ENCODE measurements around the gene VWA8.

VWA8 gene

DNA sequence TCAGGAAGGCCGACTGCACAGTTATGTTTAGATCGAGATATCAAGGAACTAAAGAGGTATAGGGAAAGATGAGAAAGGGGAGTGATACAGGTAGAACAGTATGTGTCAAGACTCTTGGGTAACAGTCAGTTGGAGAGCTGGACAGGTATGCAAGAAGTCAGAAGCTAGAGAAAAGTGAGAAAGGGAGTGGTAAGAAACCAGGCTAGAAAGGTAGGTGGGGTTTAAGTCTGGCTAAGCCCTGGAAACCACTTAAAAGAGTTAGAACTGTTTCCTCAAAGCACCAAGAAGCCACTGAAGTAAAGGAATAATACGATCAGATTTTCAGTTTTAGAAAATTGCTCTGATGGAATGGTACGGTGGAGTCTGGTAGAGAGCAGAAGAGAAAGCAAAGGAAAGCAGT lies 196.4 kb downstream of the VWA8 start:
- Histone ChIP-seq H3K4me1 (ENCODE audit: control insufficient read depth, low read length) (no peaks in the 10 kb centered on the region), H3K27ac (ENCODE audit: low read depth, low read length) (no peak overlapping the region), H3K27me3 (ENCODE audit: control insufficient read depth, low read length) (no peaks in the 10 kb centered on the region), H3K79me2 (ENCODE audit: control insufficient read depth, low read length) (no peaks in the 10 kb centered on the region), H3K4me2 (ENCODE audit: low read length) (no peak overlapping the region), H3K36me3 (ENCODE audit: control insufficient read depth, low read length) (no peaks in the 10 kb centered on the region), H3F3A (ENCODE audit: control insufficient read depth, insufficient read depth) (no peaks in the 10 kb centered on the region), H3K9me2 (replicated peaks; ENCODE audit: control insufficient read depth, low read length) (no peaks in the 10 kb centered on the region), H3K4me3 (ENCODE audit: low read length) (no peak overlapping the region), H4K20me1 (ENCODE audit: control insufficient read depth, insufficient read depth, low read depth, low read length) (no peaks in the 10 kb centered on the region), H3K9me3 (ENCODE audit: control insufficient read depth, insufficient read depth, low read length) (no peaks in the 10 kb centered on the region)
- TF ChIP-seq, protein P1, sequence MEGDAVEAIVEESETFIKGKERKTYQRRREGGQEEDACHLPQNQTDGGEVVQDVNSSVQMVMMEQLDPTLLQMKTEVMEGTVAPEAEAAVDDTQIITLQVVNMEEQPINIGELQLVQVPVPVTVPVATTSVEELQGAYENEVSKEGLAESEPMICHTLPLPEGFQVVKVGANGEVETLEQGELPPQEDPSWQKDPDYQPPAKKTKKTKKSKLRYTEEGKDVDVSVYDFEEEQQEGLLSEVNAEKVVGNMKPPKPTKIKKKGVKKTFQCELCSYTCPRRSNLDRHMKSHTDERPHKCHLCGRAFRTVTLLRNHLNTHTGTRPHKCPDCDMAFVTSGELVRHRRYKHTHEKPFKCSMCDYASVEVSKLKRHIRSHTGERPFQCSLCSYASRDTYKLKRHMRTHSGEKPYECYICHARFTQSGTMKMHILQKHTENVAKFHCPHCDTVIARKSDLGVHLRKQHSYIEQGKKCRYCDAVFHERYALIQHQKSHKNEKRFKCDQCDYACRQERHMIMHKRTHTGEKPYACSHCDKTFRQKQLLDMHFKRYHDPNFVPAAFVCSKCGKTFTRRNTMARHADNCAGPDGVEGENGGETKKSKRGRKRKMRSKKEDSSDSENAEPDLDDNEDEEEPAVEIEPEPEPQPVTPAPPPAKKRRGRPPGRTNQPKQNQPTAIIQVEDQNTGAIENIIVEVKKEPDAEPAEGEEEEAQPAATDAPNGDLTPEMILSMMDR (IDR thresholded peaks at IDR 0.05; ENCODE audit: low read depth, low read length, poor library complexity, severe bottlenecking), result no peak

DNA sequence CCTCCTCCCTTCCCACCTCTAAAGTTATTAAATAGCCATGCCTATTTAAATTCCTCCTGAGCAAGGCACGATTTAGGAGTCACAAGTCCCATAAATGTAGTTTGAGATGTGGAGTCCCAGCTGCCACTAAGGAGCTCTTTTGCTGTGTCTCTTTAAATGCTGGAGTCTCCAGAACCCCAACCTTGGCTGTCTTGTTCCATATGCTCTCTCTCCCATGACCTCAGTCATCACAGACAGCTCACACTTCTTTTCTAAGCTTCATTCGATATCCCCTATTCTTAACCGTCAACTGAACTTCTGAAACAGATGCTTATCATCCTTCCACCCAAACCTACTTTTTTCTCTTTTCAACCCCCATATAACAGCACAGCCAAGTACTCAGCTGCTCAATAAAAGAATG lies 197.1 kb downstream of the VWA8 start:
- H3K9me2 ChIP-seq (replicated peaks; ENCODE audit: control insufficient read depth, low read length), result no peaks in the 10 kb centered on the region
- H3K36me3 ChIP-seq (ENCODE audit: control insufficient read depth, low read length), result no peaks in the 10 kb centered on the region
- H3K9me3 ChIP-seq (ENCODE audit: control insufficient read depth, insufficient read depth, low read length), result no peaks in the 10 kb centered on the region
- H3K27ac ChIP-seq (ENCODE audit: low read depth, low read length), result no peak overlapping the region
- no peaks in the 10 kb centered on the region for H4K20me1 ChIP-seq (ENCODE audit: control insufficient read depth, insufficient read depth, low read depth, low read length)
- H3K4me1 ChIP-seq (ENCODE audit: control insufficient read depth, low read length), result no peaks in the 10 kb centered on the region
- H3K4me2 ChIP-seq (ENCODE audit: low read length), result no peak overlapping the region
- no peaks in the 10 kb centered on the region for H3K79me2 ChIP-seq (ENCODE audit: control insufficient read depth, low read length)
- H3K4me3 ChIP-seq (ENCODE audit: low read length), result no peak overlapping the region
- TF ChIP-seq, protein P1 (IDR thresholded peaks at IDR 0.05; ENCODE audit: low read depth, low read length, poor library complexity, severe bottlenecking), result no peak
- TF ChIP-seq EZH2phosphoT487 (IDR thresholded peaks at IDR 0.05; ENCODE audit: borderline replicate concordance, low read length), result no peak
- no peaks in the 10 kb centered on the region for H3F3A ChIP-seq (ENCODE audit: control insufficient read depth, insufficient read depth)
- H3K27me3 ChIP-seq (ENCODE audit: control insufficient read depth, low read length), result no peaks in the 10 kb centered on the region

DNA sequence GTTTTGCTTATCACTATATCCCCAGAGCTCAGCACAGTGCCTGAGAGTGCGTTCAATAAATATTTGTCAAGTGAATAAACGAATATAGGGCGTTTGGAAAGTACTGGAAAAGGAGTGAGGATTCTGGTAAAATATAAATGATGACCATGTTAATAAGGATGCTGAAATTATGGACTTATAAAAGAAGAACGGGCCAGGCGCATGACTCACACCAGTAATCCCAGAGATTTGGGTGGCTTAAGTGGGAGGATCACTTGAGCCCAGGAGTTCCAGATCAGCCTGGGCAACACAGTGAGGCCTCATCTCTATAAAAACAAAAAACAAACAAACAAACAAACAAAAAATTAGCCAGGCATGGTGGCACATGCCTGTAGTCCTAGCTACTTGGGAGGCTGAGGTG lies 198.1 kb downstream of the VWA8 start:
- Histone ChIP-seq H3K4me2 (ENCODE audit: low read length) (no peak overlapping the region), H3K9me2 (replicated peaks; ENCODE audit: control insufficient read depth, low read length) (no peaks in the 10 kb centered on the region), H3K27ac (ENCODE audit: low read depth, low read length) (no peak overlapping the region), H3F3A (ENCODE audit: control insufficient read depth, insufficient read depth) (no peaks in the 10 kb centered on the region), H3K79me2 (ENCODE audit: control insufficient read depth, low read length) (no peaks in the 10 kb centered on the region), H3K4me3 (ENCODE audit: low read length) (no peak overlapping the region), H3K9me3 (ENCODE audit: control insufficient read depth, insufficient read depth, low read length) (no peaks in the 10 kb centered on the region), H3K27me3 (ENCODE audit: control insufficient read depth, low read length) (no peaks in the 10 kb centered on the region), H3K36me3 (ENCODE audit: control insufficient read depth, low read length) (no peaks in the 10 kb centered on the region), H3K4me1 (ENCODE audit: control insufficient read depth, low read length) (no peaks in the 10 kb centered on the region), H4K20me1 (ENCODE audit: control insufficient read depth, insufficient read depth, low read depth, low read length) (no peaks in the 10 kb centered on the region)
- TF ChIP-seq, protein P1 (IDR thresholded peaks at IDR 0.05; ENCODE audit: low read depth, low read length, poor library complexity, severe bottlenecking), result no peak
- no peak for TF ChIP-seq EZH2phosphoT487 (IDR thresholded peaks at IDR 0.05; ENCODE audit: borderline replicate concordance, low read length)
